Measurements from ENCODE around the gene NCKAP1. TPM values are rescaled to one million over a fixed set of nuclear protein-coding genes. Genes with fewer than 3 reads are reported as not detected.

Gene NCKAP1
- total and polyA plus RNA-seq, 2 of the 4 experiments (the other 2 are of a cell fraction), result 91.1 to 160 TPM

GRCh38 chr2:182885771-182886170 lies 152.5 kb downstream of the NCKAP1 start:
- WGBS, 2 experiments (ENCODE audit: extremely low coverage in 2 of 2, insufficient read length in 1 of 2), result no CpG with 5 or more reads among the region's 1 CpG

More at GRCh38 chr2:182885771-182886170, 152.5 kb downstream of the NCKAP1 start:
- no peak for DNase-seq
- H3K4me2 ChIP-seq (ENCODE audit: low read depth, low read length), result no peak overlapping the region
- no peaks in the 10 kb centered on the region for H3K79me1 ChIP-seq (ENCODE audit: low read depth in 1 of 2, low read length in 2 of 2)
- no peak overlapping the region for H2BK15ac ChIP-seq (ENCODE audit: low read depth, low read length)
- H3K27me3 ChIP-seq (ENCODE audit: control insufficient read depth, insufficient read depth, low read length), result no peaks in the 10 kb centered on the region
- BruUV-seq (replicated peaks), result no TSS peak
- no peak overlapping the region for H2AK9ac ChIP-seq (replicated peaks; ENCODE audit: low read depth, low read length, poor library complexity)
- H3K14ac ChIP-seq (replicated peaks; ENCODE audit: low read depth, low read length), result no peak overlapping the region
- dilution Hi-C loops (cut with HindIII; ENCODE audit: low sequenced_read_pairs, unreplicated experiment) (no loop called here), intact Hi-C loops (cut with micrococcal nuclease) (no loop called here), in situ Hi-C loops (cut with MboI; ENCODE audit: low sequenced_read_pairs) (no loop called here)
- no peak overlapping the region for H2AFZ ChIP-seq (replicated peaks; ENCODE audit: low read length, poor library complexity)
- no peak for ATAC-seq (ENCODE audit: low read depth)
- no peaks in the 10 kb centered on the region for H3K9me1 ChIP-seq (ENCODE audit: insufficient read depth, low read length)
- no peak overlapping the region for H2BK5ac ChIP-seq (ENCODE audit: low read depth, low read length, poor library complexity, severe bottlenecking)
- H4K20me1 ChIP-seq (ENCODE audit: insufficient read depth, low read length), result no peaks in the 10 kb centered on the region
- H3K9ac ChIP-seq (ENCODE audit: low read depth, low read length), result no peak overlapping the region
- H3K18ac ChIP-seq (ENCODE audit: low read depth, low read length), result no peak overlapping the region
- no peaks in the 10 kb centered on the region for H3K9me3 ChIP-seq (ENCODE audit: control insufficient read depth, insufficient read depth, low read length)
- no peaks in the 10 kb centered on the region for H3K36me3 ChIP-seq (ENCODE audit: control insufficient read depth, insufficient read depth, low read length)
- peaks cover 2% of the 10 kb centered on the region for H3K4me1 ChIP-seq (ENCODE audit: control insufficient read depth, insufficient read depth, low read length)
- no peak overlapping the region for H3K4me3 ChIP-seq (ENCODE audit: insufficient read depth, low read depth, low read length)
- H4K91ac ChIP-seq (ENCODE audit: insufficient read depth, low read depth, low read length), result no peak overlapping the region
- no peak overlapping the region for H3K56ac ChIP-seq (ENCODE audit: extremely low read depth, insufficient read depth, low read length)
- CTCF ChIA-PET, result no interaction called here
- POLR2A ChIA-PET (ENCODE audit: unreplicated experiment), result no interaction called here
- H3K4ac ChIP-seq (ENCODE audit: low read depth, low read length), result no peak overlapping the region
- no peak overlapping the region for H3K27ac ChIP-seq (ENCODE audit: insufficient read depth, low read length)
- no peak for TF ChIP-seq MAFK (IDR thresholded peaks at IDR 0.05; ENCODE audit: low read depth, low read length)
- no peak for TF ChIP-seq RFX5 (IDR thresholded peaks at IDR 0.05; ENCODE audit: low read depth, low read length)
- no peak for TF ChIP-seq RCOR1 (IDR thresholded peaks at IDR 0.05; ENCODE audit: insufficient replicate concordance, low read length)
- no peak for TF ChIP-seq POLR2A (IDR thresholded peaks at IDR 0.05; ENCODE audit: low read depth, low read length)
- no peak overlapping the region for H2AK5ac ChIP-seq (ENCODE audit: low read depth, low read length)
- no peak overlapping the region for H2BK20ac ChIP-seq (ENCODE audit: low read depth, low read length)
- no peak overlapping the region for H4K8ac ChIP-seq (ENCODE audit: low read depth in 2 of 2, low read length in 2 of 2)
- H4K5ac ChIP-seq (ENCODE audit: low read depth, low read length), result no peak overlapping the region
- H3K23ac ChIP-seq (ENCODE audit: low read depth, low read length), result no peak overlapping the region
- no peak overlapping the region for H2BK120ac ChIP-seq (ENCODE audit: low read depth, low read length)
